Measurements from ENCODE around the gene DNAJC11.

The DNAJC11 gene

GRCh38 chr1:6614929-6615785, 86.5 kb downstream of the DNAJC11 start:
- TF ChIP-seq CTCF (IDR thresholded peaks at IDR 0.05; ENCODE audit: insufficient read depth, low read depth, low read length, missing control alignments): no peak
- DNase-seq (ENCODE audit: low read depth): no peak
- H3K4me3 ChIP-seq (ENCODE audit: low read depth, low read length): peak overlapping the region; percentile 79

- DNase-seq (ENCODE audit: low read depth): peak; percentile 45
- peak overlapping the region; percentile 79 for H3K4me3 ChIP-seq (ENCODE audit: low read depth, low read length)
- TF ChIP-seq CTCF (IDR thresholded peaks at IDR 0.05; ENCODE audit: insufficient read depth, low read depth, low read length, missing control alignments): no peak
Measured at GRCh38 chr1:6614019-6614928, 87.3 kb downstream of the DNAJC11 start.

GRCh38 chr1:6613361-6614018, 88.1 kb downstream of the DNAJC11 start, which contains the start of gene PHF13:
PHF13 (plus strand) TSS chr1:6613731; CDS start chr1:6614067, 336 bp downstream.
- peak; percentile 100 for DNase-seq (ENCODE audit: low read depth)
- peak within 1 kb of the TSS; percentile 79 for H3K4me3 ChIP-seq (ENCODE audit: low read depth, low read length)
- no peak for TF ChIP-seq CTCF (IDR thresholded peaks at IDR 0.05; ENCODE audit: insufficient read depth, low read depth, low read length, missing control alignments)

- peak; percentile 29 for DNase-seq (ENCODE audit: low read depth)
- H3K4me3 ChIP-seq (ENCODE audit: low read depth, low read length): peak overlapping the region; percentile 64
- no peak for TF ChIP-seq CTCF (IDR thresholded peaks at IDR 0.05; ENCODE audit: insufficient read depth, low read depth, low read length, missing control alignments)
Measured at GRCh38 chr1:6612641-6613360, 88.8 kb downstream of the DNAJC11 start.

- H3K4me3 ChIP-seq (ENCODE audit: low read depth, low read length): peak overlapping the region; percentile 64
- TF ChIP-seq CTCF (IDR thresholded peaks at IDR 0.05; ENCODE audit: insufficient read depth, low read depth, low read length, missing control alignments): no peak
- DNase-seq (ENCODE audit: low read depth): no peak
Measured at GRCh38 chr1:6603915-6604558, 97.6 kb downstream of the DNAJC11 start.

All from GM12865 (cell line).